Ovary (tissue), 9 donors: ENCODE results near the gene RBBP8NL. TPM values are rescaled to one million over a fixed set of nuclear protein-coding genes. Genes with fewer than 3 reads are reported as not detected.

ENCODE experiments used
- DNase-seq, 5 donors: peaks; one replicate each; pipeline ENCODE4 v3.0.0-alpha.2; 2019 to 2020
- H3K27ac ChIP-seq, 2 donors: fragments of 200-600 bp; one replicate each; pipeline versions ENCODE4 v1.5.1 to v1.8.0; 2019 to 2022
- H3K27me3 ChIP-seq: fragments of 200-600 bp; one replicate; pipeline ENCODE4 v1.8.0; 2022
- H3K36me3 ChIP-seq: fragments of 200-600 bp; sonication (generic); one replicate; pipeline ENCODE4 v1.5.1; 2019
- H3K4me1 ChIP-seq: one replicate; pipeline ENCODE4 v1.8.1; 2013; ENCODE audit warnings: mild to moderate bottlenecking, moderate library complexity; ENCODE audit not compliant: insufficient read depth
- H3K4me3 ChIP-seq: fragments of 200-600 bp; sonication (generic); one replicate; pipeline ENCODE4 v1.5.1; 2017
- H3K9me3 ChIP-seq, 2 donors: fragments of 200-600 bp in 1 of 2; sonication (generic) in 1 of 2; one replicate each; pipeline versions ENCODE4 v1.5.1 to v1.8.1; 2013 to 2019; ENCODE audit warnings: mild to moderate bottlenecking in 1 of 2, moderate library complexity in 1 of 2
- EP300 ChIP-seq: sonication (generic); formaldehyde crosslinking; IDR thresholded peaks from one replicate; pipeline ENCODE4 v1.6.1; 2017; ENCODE audit warnings: antibody characterized with exemption
- POLR2A ChIP-seq: fragments of 450-650 bp; IDR thresholded peaks from one replicate; pipeline ENCODE4 v1.6.1; 2017; ENCODE audit warnings: antibody characterized with exemption, mild to moderate bottlenecking, moderate library complexity
- WGBS, 3 donors: extraction: QIAGEN DNeasy Blood & Tissue Kit in 1 of 3; methylation state at CpG; one replicate each; pipeline versions ENCODE4 v1.1.5 to v1.1.7; 2013 to 2017; 5-methylcytosine and 5-hydroxymethylcytosine counted together
- intact Hi-C, 4 donors: fragments of 100-400 bp; cut with DNase I; formaldehyde crosslinking; loops; one replicate each; pipeline versions ENCODE4 v1.11.0 to v1.15.1; 2022 to 2023
- polyA plus RNA-seq, 2 donors: library from polyadenylated mRNA; stranded (reverse); fragments of 200-250 nt in 1 of 2; fragments of 350-450 nt in 1 of 2; fragmentation: Illumina TruSeq in 1 of 2; extraction: RNeasy Lipid Tissue Mini Kit (QIAGEN cat#74804) in 1 of 2; gene quantifications; one replicate each; pipeline ENCODE4 v1.2.3, GENCODE V29; 2013 to 2014
- total RNA-seq, 7 donors: library from RNA; depleted of rRNA in 2 of 7; stranded (reverse); fragments of >200 nt in 2 of 7; fragmentation: NEBNext Ultra II Directional in 3 of 7; extraction: Animal tissue kit (Norgen Biotek cat#: 25700) in 3 of 7; gene quantifications; one replicate each; pipeline versions ENCODE4 v1.1.0 to v1.2.4, GENCODE V29; 2016 to 2023
- TF ChIP-seq, protein P1 (sequence below), 3 donors: fragments of 450-650 bp in 2 of 3; fragments of 200-600 bp in 1 of 3; IDR thresholded peaks; one replicate each; pipeline versions ENCODE4 v1.5.1 to v1.8.0; 2016 to 2022; ENCODE audit warnings: antibody characterized with exemption in 3 of 3, mild to moderate bottlenecking in 1 of 3
- donor health status: DM: no; HTN: no; CAD: no; lungs with moderate emphysema.
- donor health status: DM: no; HTN: no; CAD: no.
- donor health status: Bipolar disorder and iron deficiency.
- donor health status: DM: yes; HTN: yes; CAD: no.
- donor health status: DM: no; HTN: no; CAD: no.
- donor health status: DM: yes; HTN: yes; CAD: no.

RBBP8NL gene
- total and polyA plus RNA-seq, 9 donors = 0.32 to 0.46 TPM; not detected in 7

DNA sequence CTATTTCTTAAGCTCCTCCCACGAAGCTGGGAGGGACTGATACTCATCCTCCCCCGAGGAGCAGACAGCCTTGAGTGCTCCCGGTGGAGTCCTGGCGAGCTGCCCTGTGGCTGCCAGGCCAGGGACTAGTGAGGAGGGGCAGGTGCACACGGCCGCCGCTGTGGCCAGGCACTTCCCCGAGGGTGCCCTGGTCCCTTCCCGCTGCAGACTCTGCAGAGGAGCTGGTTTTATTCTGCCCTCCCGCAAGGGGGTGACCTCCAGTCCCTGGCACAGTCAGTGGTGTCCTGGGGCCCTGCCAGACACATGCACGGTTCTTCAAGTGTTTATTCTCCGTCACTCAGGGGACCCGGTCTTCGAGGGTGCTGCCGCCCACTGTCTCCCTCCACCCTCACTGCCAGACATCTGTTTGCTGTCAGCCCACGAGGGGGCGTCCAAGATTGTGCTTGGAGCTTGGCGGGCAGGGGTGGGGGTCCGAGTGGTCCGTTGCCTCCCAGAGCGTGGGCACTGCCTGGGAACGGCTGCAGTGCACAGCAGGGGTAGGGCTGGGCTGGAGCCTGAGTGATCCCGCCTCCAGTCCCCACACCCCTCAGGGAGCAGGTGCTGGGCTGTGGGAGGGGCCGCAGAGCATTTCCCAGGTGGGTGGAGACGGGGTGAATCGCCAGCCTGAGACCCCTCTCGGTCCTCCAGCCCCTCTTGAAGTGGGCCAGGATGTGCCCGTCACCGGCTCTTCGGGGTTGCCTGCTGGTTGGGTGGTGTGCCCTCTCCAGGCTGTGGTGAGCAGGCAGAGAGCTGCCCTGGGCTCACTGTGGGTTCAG, 17.2 kb downstream of the RBBP8NL start:
- intact Hi-C loops = loop anchor here (5.0 to 10.0 kb wide), 4 partner anchors 235 to 795 kb away; partner anchors contain the start of genes OGFR (in 1 of the 4) and SLCO4A1 (in 1 of the 4)
- H3K27ac ChIP-seq = no peak overlapping the region
- 4 to 7% (median 7%) methylated on average over 29 to 30 of the region's 30 CpGs for WGBS, 3 donors
- TF ChIP-seq, protein P1, sequence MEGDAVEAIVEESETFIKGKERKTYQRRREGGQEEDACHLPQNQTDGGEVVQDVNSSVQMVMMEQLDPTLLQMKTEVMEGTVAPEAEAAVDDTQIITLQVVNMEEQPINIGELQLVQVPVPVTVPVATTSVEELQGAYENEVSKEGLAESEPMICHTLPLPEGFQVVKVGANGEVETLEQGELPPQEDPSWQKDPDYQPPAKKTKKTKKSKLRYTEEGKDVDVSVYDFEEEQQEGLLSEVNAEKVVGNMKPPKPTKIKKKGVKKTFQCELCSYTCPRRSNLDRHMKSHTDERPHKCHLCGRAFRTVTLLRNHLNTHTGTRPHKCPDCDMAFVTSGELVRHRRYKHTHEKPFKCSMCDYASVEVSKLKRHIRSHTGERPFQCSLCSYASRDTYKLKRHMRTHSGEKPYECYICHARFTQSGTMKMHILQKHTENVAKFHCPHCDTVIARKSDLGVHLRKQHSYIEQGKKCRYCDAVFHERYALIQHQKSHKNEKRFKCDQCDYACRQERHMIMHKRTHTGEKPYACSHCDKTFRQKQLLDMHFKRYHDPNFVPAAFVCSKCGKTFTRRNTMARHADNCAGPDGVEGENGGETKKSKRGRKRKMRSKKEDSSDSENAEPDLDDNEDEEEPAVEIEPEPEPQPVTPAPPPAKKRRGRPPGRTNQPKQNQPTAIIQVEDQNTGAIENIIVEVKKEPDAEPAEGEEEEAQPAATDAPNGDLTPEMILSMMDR (IDR thresholded peaks at IDR 0.05) = no peak
- TF ChIP-seq EP300 (no peak), POLR2A (no peak)
- no peaks in the 10 kb centered on the region for H3K9me3 ChIP-seq
- H3K27me3 ChIP-seq = no peaks in the 10 kb centered on the region
- H3K36me3 ChIP-seq = no peaks in the 10 kb centered on the region
- H3K4me1 ChIP-seq = peaks cover 14% of the 10 kb centered on the region
- DNase-seq = peak; percentile 61 to 76 (median 69)
- H3K4me3 ChIP-seq = no peak overlapping the region

DNA sequence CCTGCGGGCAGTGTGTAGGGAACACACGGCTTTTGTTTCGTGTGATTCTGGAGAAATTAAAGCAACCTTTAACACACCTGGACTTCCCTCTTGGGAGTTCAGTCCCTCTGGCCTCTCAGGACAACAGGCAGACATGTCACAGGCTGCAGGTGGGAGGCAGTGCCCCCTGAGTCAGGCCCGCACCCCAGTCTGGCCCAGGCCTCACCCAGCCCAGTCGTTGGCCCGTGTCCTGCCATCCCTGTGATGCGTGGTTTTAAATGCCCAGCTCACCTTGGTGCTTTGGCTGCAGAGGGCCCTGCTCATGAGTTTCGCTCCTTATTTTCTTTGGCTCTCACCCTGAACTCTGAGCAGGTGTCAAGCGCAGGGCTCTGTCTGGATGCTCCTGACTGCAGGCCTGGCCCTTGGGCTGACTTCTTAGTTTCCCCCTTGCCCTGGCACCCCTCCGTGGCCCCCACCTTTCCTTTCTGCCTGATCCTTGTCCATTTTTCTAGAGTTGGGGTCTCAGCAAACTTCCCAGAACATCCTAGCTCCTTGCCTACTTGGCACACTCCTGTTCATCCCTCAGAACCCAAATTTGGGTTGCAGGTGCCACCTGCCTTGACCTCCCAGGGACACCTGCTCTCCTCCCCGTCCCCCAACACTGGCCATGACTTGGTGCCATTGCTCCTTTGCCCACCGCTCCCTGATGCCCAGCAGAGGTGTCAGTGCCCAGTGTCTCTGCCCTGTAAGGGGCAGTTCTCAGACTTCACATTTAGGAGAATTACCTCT, 18.1 kb downstream of the RBBP8NL start:
- Histone ChIP-seq H3K36me3 (no peaks in the 10 kb centered on the region), H3K9me3 (no peaks in the 10 kb centered on the region), H3K27me3 (no peaks in the 10 kb centered on the region), H3K4me1 (peaks cover 14% of the 10 kb centered on the region), H3K27ac (no peak overlapping the region), H3K4me3 (no peak overlapping the region)
- no peak for DNase-seq
- intact Hi-C loops = loop anchor here in 3 of 4 donors (5.0 to 10.0 kb wide), 3 partner anchors 236 to 394 kb away; partner anchors contain the start of genes OGFR (in 1 of the 3) and SLCO4A1 (in 1 of the 3)
- TF ChIP-seq EP300 = no peak
- TF ChIP-seq, protein P1 (IDR thresholded peaks at IDR 0.05) = no peak
- no peak for TF ChIP-seq POLR2A
- 81 to 89% (median 86%) methylated on average over 12 of the region's 12 CpGs for WGBS, 3 donors

DNA sequence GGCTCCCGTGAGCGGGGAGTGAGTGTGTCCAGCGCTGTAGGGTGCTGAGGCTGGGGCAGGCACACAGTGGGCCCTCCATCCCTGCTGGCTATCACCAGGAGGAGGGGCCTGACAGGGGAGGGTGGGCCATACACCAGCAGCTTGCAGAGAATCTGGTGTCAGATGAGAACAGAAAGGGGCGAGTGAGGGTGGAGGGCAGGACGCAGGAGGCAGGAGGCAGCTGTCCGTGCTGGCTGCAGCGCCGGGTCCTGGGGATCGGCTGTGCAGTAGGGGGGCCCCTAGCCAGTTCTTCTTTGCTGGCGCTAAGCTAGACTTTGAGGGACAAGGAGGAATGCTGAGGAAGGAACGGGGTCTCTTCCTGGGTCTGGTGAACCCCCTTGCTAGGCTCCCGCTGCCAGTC, 18.7 kb downstream of the RBBP8NL start:
- 86 to 92% (median 87%) methylated on average over 12 of the region's 12 CpGs for WGBS, 3 donors
- Histone ChIP-seq H3K9me3 (no peaks in the 10 kb centered on the region), H3K4me1 (peaks cover 14% of the 10 kb centered on the region), H3K4me3 (no peak overlapping the region), H3K27ac (no peak overlapping the region), H3K27me3 (no peaks in the 10 kb centered on the region), H3K36me3 (no peaks in the 10 kb centered on the region)
- DNase-seq = no peak
- intact Hi-C loops = loop anchor here in 3 of 4 donors (5.0 to 10.0 kb wide), 3 partner anchors 236 to 394 kb away; partner anchors contain the start of genes OGFR (in 1 of the 3) and SLCO4A1 (in 1 of the 3)
- TF ChIP-seq EP300 = no peak
- TF ChIP-seq POLR2A = no peak
- TF ChIP-seq, protein P1 (IDR thresholded peaks at IDR 0.05) = no peak

DNA sequence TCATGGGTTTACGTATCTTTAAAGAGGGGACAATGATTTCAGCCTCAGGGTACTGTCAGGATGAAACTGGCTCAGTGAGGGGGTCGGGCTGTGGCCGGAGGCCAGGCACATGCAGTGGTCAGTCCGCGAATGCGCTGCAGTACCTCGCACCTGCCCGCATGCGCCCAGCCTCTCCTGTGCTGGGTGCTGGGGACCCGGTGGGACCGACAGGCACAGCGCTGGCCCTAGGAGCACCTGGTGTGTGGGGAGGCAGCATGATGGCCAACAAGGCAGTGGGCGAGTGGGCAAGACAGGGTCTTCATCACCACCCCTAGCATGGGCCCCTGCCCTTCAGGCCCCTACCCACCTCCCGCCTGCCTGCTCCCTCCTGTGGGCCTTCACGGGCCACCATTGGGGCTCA, 19.3 kb downstream of the RBBP8NL start:
- no peak overlapping the region for H3K27ac ChIP-seq
- H3K9me3 ChIP-seq = no peaks in the 10 kb centered on the region
- no peaks in the 10 kb centered on the region for H3K36me3 ChIP-seq
- H3K27me3 ChIP-seq = no peaks in the 10 kb centered on the region
- intact Hi-C loops = loop anchor here in 3 of 4 donors (5.0 to 10.0 kb wide), 3 partner anchors 237 to 394 kb away; partner anchors contain the start of genes OGFR (in 1 of the 3) and SLCO4A1 (in 1 of the 3)
- 91 to 95% (median 92%) methylated on average over 15 of the region's 15 CpGs for whole genome bisulfite sequencing, 3 donors
- TF ChIP-seq, protein P1 (IDR thresholded peaks at IDR 0.05) = no peak
- no peak for TF ChIP-seq EP300
- TF ChIP-seq POLR2A = no peak
- H3K4me3 ChIP-seq = no peak overlapping the region
- H3K4me1 ChIP-seq = peaks cover 14% of the 10 kb centered on the region
- DNase-seq = no peak
